Body of pancreas (tissue), 4 donors: ENCODE results near the gene LCK. TPM values are rescaled to one million over a fixed set of nuclear protein-coding genes. Genes with fewer than 3 reads are reported as not detected.

Experiments used
- ATAC-seq: fragments of 150-250 bp; one replicate; pipeline ENCODE4 v1.9.1; 2016
- DNase-seq, 4 donors: peaks; one replicate each; pipeline ENCODE4 v3.0.0-alpha.2; 2019
- H3K27ac ChIP-seq, 4 donors: fragments of 200-600 bp; sonication (generic); 1 replicate in 3 of 4; 2 replicates in 1 of 4; pipeline versions ENCODE4 v1.5.1 to v1.6.1; 2016 to 2019; ENCODE audit warnings: mild to moderate bottlenecking in 1 of 4, mixed read lengths in 1 of 4, moderate library complexity in 1 of 4
- H3K27me3 ChIP-seq, 2 donors: fragments of 200-600 bp; sonication (generic); one replicate each; pipeline ENCODE4 v1.6.0; 2016; ENCODE audit warnings: mild to moderate bottlenecking in 1 of 2
- H3K36me3 ChIP-seq, 2 donors: fragments of 200-600 bp; sonication (generic); replicated peaks in 1 of 2; 2 replicates each; pipeline ENCODE4 v1.5.1; 2016; ENCODE audit warnings: low read depth in 2 of 2; ENCODE audit not compliant: insufficient read depth in 1 of 2
- H3K4me1 ChIP-seq: fragments of 200-600 bp; sonication (generic); one replicate; pipeline ENCODE4 v1.6.0; 2016
- H3K4me3 ChIP-seq, 2 donors: fragments of 200-600 bp; sonication (generic); 1 replicate in 1 of 2; 2 replicates in 1 of 2; pipeline ENCODE4 v1.5.1; 2016 to 2019
- H3K9me3 ChIP-seq, 3 donors: fragments of 200-600 bp; sonication (generic); 1 replicate in 2 of 3; 2 replicates in 1 of 3; pipeline ENCODE4 v1.5.1; 2016
- CTCF ChIP-seq, 7 experiments: fragments of 450-650 bp in 4 of 7; fragments of 200-600 bp in 3 of 7; sonication (generic) in 3 of 7; IDR thresholded peaks; one replicate each; pipeline ENCODE4 v1.5.1; 2016 to 2019; ENCODE audit warnings: antibody characterized with exemption in 7 of 7
- POLR2A ChIP-seq, 3 donors: fragments of 450-650 bp; IDR thresholded peaks; one replicate each; pipeline ENCODE4 v1.6.1; 2016; ENCODE audit warnings: antibody characterized with exemption in 3 of 3, mild to moderate bottlenecking in 2 of 3
- WGBS, 2 donors: methylation state at CpG; one replicate each; pipeline ENCODE4 v1.1.5; 2017; 5-methylcytosine and 5-hydroxymethylcytosine counted together
- intact Hi-C: fragments of 100-400 bp; cut with DNase I; formaldehyde crosslinking; loops from one replicate; pipeline ENCODE4 v1.15.1; 2023
- total RNA-seq, 2 donors: library from RNA; depleted of rRNA; stranded (reverse); fragments of >200 nt; gene quantifications; one replicate each; pipeline ENCODE4 v1.1.0, GENCODE V29; 2016

LCK gene
- total RNA-seq, 2 donors from 2014 or later = 1.6 TPM; not detected in 1

GRCh38 chr1:32234792-32235191, 16.3 kb upstream of the LCK start:
- DNase-seq = no peak
- WGBS, 2 donors = 86% methylated on average over 7 of the region's 7 CpGs; no CpG with 5 or more reads in 1 of the 2 donors
- TF ChIP-seq CTCF (IDR thresholded peaks at IDR 0.05) (no peak), POLR2A (IDR thresholded peaks at IDR 0.05) (no peak)
- Histone ChIP-seq H3K4me3 (no peak overlapping the region), H3K4me1 (peaks cover 18% of the 10 kb centered on the region), H3K27ac (no peak overlapping the region), H3K36me3 (peaks cover 0 to 12% of the 10 kb centered on the region in 2 donors), H3K27me3 (no peaks in the 10 kb centered on the region), H3K9me3 (no peaks in the 10 kb centered on the region)
- ATAC-seq = no peak
- intact Hi-C loops = loop anchor here (10.0 kb wide), 1 partner anchor 60 kb away; the partner anchor contains the start of gene HDAC1

- DNase-seq = peak in 2 of 4 donors; percentile 41 to 53
- TF ChIP-seq POLR2A (IDR thresholded peaks at IDR 0.05) = no peak
- Histone ChIP-seq H3K27me3 (no peaks in the 10 kb centered on the region), H3K27ac (peak overlapping the region; percentile 83 to 95 (median 90)), H3K9me3 (no peaks in the 10 kb centered on the region), H3K4me1 (peaks cover 46% of the 10 kb centered on the region), H3K36me3 (no peaks in the 10 kb centered on the region), H3K4me3 (no peak overlapping the region)
- ATAC-seq = no peak
- intact Hi-C loops = loop anchor here (10.0 kb wide), 1 partner anchor 55 kb away; the partner anchor contains the start of gene HDAC1
- 20 to 25% methylated on average over 2 to 4 of the region's 4 CpGs for WGBS, 2 donors
Observed at GRCh38 chr1:32239337-32239736, 11.7 kb upstream of the LCK start.

GRCh38 chr1:32239790-32240139, 11.3 kb upstream of the LCK start:
- WGBS, 2 donors = 19 to 20% methylated on average over 2 to 20 of the region's 20 CpGs
- Histone ChIP-seq H3K27ac (peak overlapping the region; percentile 83 to 95 (median 90)), H3K27me3 (no peaks in the 10 kb centered on the region), H3K4me3 (peak overlapping the region in 1 of 2 donors; percentile 75), H3K9me3 (no peaks in the 10 kb centered on the region), H3K4me1 (peaks cover 46% of the 10 kb centered on the region), H3K36me3 (no peaks in the 10 kb centered on the region)
- intact Hi-C loops = loop anchor here (10.0 kb wide), 1 partner anchor 55 kb away; the partner anchor contains the start of gene HDAC1
- TF ChIP-seq POLR2A (IDR thresholded peaks at IDR 0.05) = no peak
- TF ChIP-seq CTCF (IDR thresholded peaks at IDR 0.05) = no peak
- ATAC-seq (peak; percentile 4), DNase-seq (peak; percentile 28 to 55 (median 41))

- DNase-seq (peak; percentile 90 to 94 (median 94)), ATAC-seq (peak; percentile 88)
- intact Hi-C loops = no loop called here
- TF ChIP-seq POLR2A (IDR thresholded peaks at IDR 0.05) = peak; percentile 91 to 93 (median 92)
- peak in 6 of 7 experiments; percentile 5 to 54 (median 38) for TF ChIP-seq CTCF (IDR thresholded peaks at IDR 0.05)
- H3K9me3 ChIP-seq = no peaks in the 10 kb centered on the region
- peaks cover 45% of the 10 kb centered on the region for H3K4me1 ChIP-seq
- H3K4me3 ChIP-seq = peak overlapping the region; percentile 35 to 75
- no peaks in the 10 kb centered on the region for H3K36me3 ChIP-seq
- H3K27ac ChIP-seq = peak overlapping the region; percentile 83 to 95 (median 90)
- no peaks in the 10 kb centered on the region for H3K27me3 ChIP-seq
- WGBS, 2 donors = 1% methylated on average over 26 to 53 of the region's 62 CpGs
Observed at GRCh38 chr1:32240140-32240951, 10.7 kb upstream of the LCK start.

- Histone ChIP-seq H3K4me3 (peak overlapping the region; percentile 35 to 75), H3K27me3 (no peaks in the 10 kb centered on the region), H3K27ac (peak overlapping the region; percentile 83 to 95 (median 90)), H3K9me3 (no peaks in the 10 kb centered on the region), H3K4me1 (peaks cover 37% of the 10 kb centered on the region), H3K36me3 (no peaks in the 10 kb centered on the region)
- DNase-seq = peak; percentile 76 to 89 (median 84)
- WGBS, 2 donors = 0% methylated on average over 20 to 54 of the region's 55 CpGs
- intact Hi-C loops = no loop called here
- TF ChIP-seq POLR2A (IDR thresholded peaks at IDR 0.05) (peak; percentile 63 to 72 (median 68)), CTCF (IDR thresholded peaks at IDR 0.05) (no peak)
- peak; percentile 71 for ATAC-seq
Observed at GRCh38 chr1:32241001-32241763, 9.9 kb upstream of the LCK start.
